ENCODE data around the gene COBL.

COBL gene

GRCh38 chr7:51069411-51070083, 247.1 kb downstream of the COBL start:
- FAIRE-seq (no peak), DNase-seq (ENCODE audit: insufficient read length) (no peak)
- TF ChIP-seq POLR2A (IDR thresholded peaks at IDR 0.05; ENCODE audit: low read depth, low read length) (no peak), TAF1 (IDR thresholded peaks at IDR 0.05; ENCODE audit: borderline replicate concordance, low read depth, low read length) (no peak), POLR2AphosphoS5 (IDR thresholded peaks at IDR 0.05; ENCODE audit: low read depth, low read length) (no peak)

- no peak for TF ChIP-seq POLR2AphosphoS5 (IDR thresholded peaks at IDR 0.05; ENCODE audit: low read depth, low read length)
- TF ChIP-seq TAF1 (IDR thresholded peaks at IDR 0.05; ENCODE audit: borderline replicate concordance, low read depth, low read length): no peak
- TF ChIP-seq POLR2A (IDR thresholded peaks at IDR 0.05; ENCODE audit: low read depth, low read length): no peak
- FAIRE-seq (no peak), DNase-seq (ENCODE audit: insufficient read length) (no peak)
Observed at GRCh38 chr7:51068401-51068800, 248.2 kb downstream of the COBL start.

GRCh38 chr7:51067757-51068156, 248.9 kb downstream of the COBL start:
- DNase-seq (ENCODE audit: insufficient read length) (no peak), FAIRE-seq (no peak)

GRCh38 chr7:51067258-51067657, 249.4 kb downstream of the COBL start:
- FAIRE-seq: no peak
- no peak for DNase-seq (ENCODE audit: insufficient read length)
- TF ChIP-seq POLR2AphosphoS5 (IDR thresholded peaks at IDR 0.05; ENCODE audit: low read depth, low read length) (no peak), POLR2A (IDR thresholded peaks at IDR 0.05; ENCODE audit: low read depth, low read length) (no peak), TAF1 (IDR thresholded peaks at IDR 0.05; ENCODE audit: borderline replicate concordance, low read depth, low read length) (no peak)

More at GRCh38 chr7:51067757-51068156, 248.9 kb downstream of the COBL start:
- no peak for TF ChIP-seq POLR2A (IDR thresholded peaks at IDR 0.05; ENCODE audit: low read depth, low read length)

GRCh38 chr7:51066405-51066882, 250.2 kb downstream of the COBL start:
- TF ChIP-seq TAF1 (IDR thresholded peaks at IDR 0.05; ENCODE audit: borderline replicate concordance, low read depth, low read length) (no peak), POLR2A (IDR thresholded peaks at IDR 0.05; ENCODE audit: low read depth, low read length) (no peak), POLR2AphosphoS5 (IDR thresholded peaks at IDR 0.05; ENCODE audit: low read depth, low read length) (no peak)
- no peak for FAIRE-seq
- no peak for DNase-seq (ENCODE audit: insufficient read length)

GRCh38 chr7:51065766-51066165, 250.8 kb downstream of the COBL start:
- FAIRE-seq (no peak), DNase-seq (ENCODE audit: insufficient read length) (no peak)
- TF ChIP-seq TAF1 (IDR thresholded peaks at IDR 0.05; ENCODE audit: borderline replicate concordance, low read depth, low read length) (no peak), POLR2AphosphoS5 (IDR thresholded peaks at IDR 0.05; ENCODE audit: low read depth, low read length) (no peak), POLR2A (IDR thresholded peaks at IDR 0.05; ENCODE audit: low read depth, low read length) (no peak)

- no peak for FAIRE-seq
- DNase-seq (ENCODE audit: insufficient read length): no peak
- no peak for TF ChIP-seq POLR2AphosphoS5 (IDR thresholded peaks at IDR 0.05; ENCODE audit: low read depth, low read length)
- TF ChIP-seq TAF1 (IDR thresholded peaks at IDR 0.05; ENCODE audit: borderline replicate concordance, low read depth, low read length): no peak
- TF ChIP-seq POLR2A (IDR thresholded peaks at IDR 0.05; ENCODE audit: low read depth, low read length): no peak
Observed at GRCh38 chr7:51064688-51065087, 251.9 kb downstream of the COBL start.

- TF ChIP-seq POLR2AphosphoS5 (IDR thresholded peaks at IDR 0.05; ENCODE audit: low read depth, low read length) (no peak), POLR2A (IDR thresholded peaks at IDR 0.05; ENCODE audit: low read depth, low read length) (no peak), TAF1 (IDR thresholded peaks at IDR 0.05; ENCODE audit: borderline replicate concordance, low read depth, low read length) (no peak)
- DNase-seq (ENCODE audit: insufficient read length) (no peak), FAIRE-seq (no peak)
Observed at GRCh38 chr7:51062222-51062987, 254.2 kb downstream of the COBL start.

- TF ChIP-seq POLR2AphosphoS5 (IDR thresholded peaks at IDR 0.05; ENCODE audit: low read depth, low read length) (no peak), POLR2A (IDR thresholded peaks at IDR 0.05; ENCODE audit: low read depth, low read length) (no peak), TAF1 (IDR thresholded peaks at IDR 0.05; ENCODE audit: borderline replicate concordance, low read depth, low read length) (no peak)
- no peak for DNase-seq (ENCODE audit: insufficient read length)
- FAIRE-seq: no peak
Observed at GRCh38 chr7:51060536-51060935, 256.1 kb downstream of the COBL start.

- DNase-seq (ENCODE audit: insufficient read length) (no peak), FAIRE-seq (no peak)
- TF ChIP-seq POLR2A (IDR thresholded peaks at IDR 0.05; ENCODE audit: low read depth, low read length): no peak
Observed at GRCh38 chr7:51059504-51060142, 257.0 kb downstream of the COBL start.

GRCh38 chr7:51058764-51059163, 257.8 kb downstream of the COBL start:
- TF ChIP-seq POLR2AphosphoS5 (IDR thresholded peaks at IDR 0.05; ENCODE audit: low read depth, low read length) (no peak), TAF1 (IDR thresholded peaks at IDR 0.05; ENCODE audit: borderline replicate concordance, low read depth, low read length) (no peak), POLR2A (IDR thresholded peaks at IDR 0.05; ENCODE audit: low read depth, low read length) (no peak)
- no peak for DNase-seq (ENCODE audit: insufficient read length)
- no peak for FAIRE-seq

Measured in GM12892 (cell line).